Left ventricle myocardium superior (tissue), 1 donor: ENCODE measurements around the gene ZNF629. TPM values are rescaled to one million over a fixed set of nuclear protein-coding genes. Genes with fewer than 3 reads are reported as not detected.

ENCODE experiments used
- ATAC-seq: fragments of 200-7000 bp; cut with Tn5 transposase; one replicate; pipeline ENCODE4 v1.9.1; 2020; ENCODE audit warnings: mild to moderate bottlenecking, moderate library complexity
- DNase-seq: peaks from one replicate; pipeline ENCODE4 v3.0.0-alpha.2; 2020
- intact Hi-C: fragments of 100-400 bp; cut with micrococcal nuclease; formaldehyde crosslinking; loops from one replicate; pipeline ENCODE4 v1.11.0; 2022
- total RNA-seq: library from RNA; stranded (reverse); fragmentation: NEBNext Ultra II Directional; extraction: Animal tissue kit (Norgen Biotek cat#: 25700); gene quantifications from one replicate; pipeline ENCODE4 v1.2.1, GENCODE V29; 2021
- donor health status: DM: no; HTN: yes; CAD: no; lungs with severe emphysema.

Gene ZNF629
- total RNA-seq, 1 donor from 2014 or later = 19.2 TPM

DNA sequence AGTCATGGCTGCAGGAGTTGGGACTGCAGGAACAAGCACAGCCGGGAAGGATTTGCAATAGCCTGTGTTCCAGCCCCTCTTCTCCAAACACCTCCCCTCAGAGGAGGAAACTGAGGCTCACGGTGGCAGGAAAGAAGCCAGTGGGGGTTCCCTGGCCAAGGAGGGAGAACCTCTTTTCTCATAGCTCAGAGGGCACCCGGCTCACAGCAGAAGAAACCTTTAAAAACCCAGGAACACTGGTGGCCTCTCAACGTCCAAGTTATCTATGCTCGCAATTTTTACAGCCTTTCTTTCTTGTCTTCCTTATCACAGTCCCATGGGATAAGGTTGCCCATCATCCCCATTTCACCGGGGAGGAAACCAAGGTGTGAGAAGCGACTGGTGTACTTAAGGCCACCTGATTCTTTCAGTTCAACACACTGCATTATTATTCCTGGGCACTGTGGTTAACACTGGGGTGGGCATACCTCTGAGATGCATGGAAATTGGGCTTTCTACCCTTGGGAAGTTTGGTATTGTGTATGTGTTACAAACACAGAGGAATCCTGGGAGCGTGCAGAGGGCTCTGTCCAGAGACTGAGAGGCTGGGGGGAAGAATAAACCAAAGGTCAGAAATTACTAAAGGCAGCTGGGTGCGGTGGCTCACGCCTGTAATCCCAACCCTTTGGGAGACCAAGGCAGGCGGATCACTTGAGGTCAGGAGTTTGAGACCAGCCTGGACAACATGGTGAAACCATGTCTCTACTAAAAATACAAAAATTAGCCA is 791 bp upstream of the ZNF629 start:
- no peak for ATAC-seq
- DNase-seq = no peak
- intact Hi-C loops = no loop called here

DNA sequence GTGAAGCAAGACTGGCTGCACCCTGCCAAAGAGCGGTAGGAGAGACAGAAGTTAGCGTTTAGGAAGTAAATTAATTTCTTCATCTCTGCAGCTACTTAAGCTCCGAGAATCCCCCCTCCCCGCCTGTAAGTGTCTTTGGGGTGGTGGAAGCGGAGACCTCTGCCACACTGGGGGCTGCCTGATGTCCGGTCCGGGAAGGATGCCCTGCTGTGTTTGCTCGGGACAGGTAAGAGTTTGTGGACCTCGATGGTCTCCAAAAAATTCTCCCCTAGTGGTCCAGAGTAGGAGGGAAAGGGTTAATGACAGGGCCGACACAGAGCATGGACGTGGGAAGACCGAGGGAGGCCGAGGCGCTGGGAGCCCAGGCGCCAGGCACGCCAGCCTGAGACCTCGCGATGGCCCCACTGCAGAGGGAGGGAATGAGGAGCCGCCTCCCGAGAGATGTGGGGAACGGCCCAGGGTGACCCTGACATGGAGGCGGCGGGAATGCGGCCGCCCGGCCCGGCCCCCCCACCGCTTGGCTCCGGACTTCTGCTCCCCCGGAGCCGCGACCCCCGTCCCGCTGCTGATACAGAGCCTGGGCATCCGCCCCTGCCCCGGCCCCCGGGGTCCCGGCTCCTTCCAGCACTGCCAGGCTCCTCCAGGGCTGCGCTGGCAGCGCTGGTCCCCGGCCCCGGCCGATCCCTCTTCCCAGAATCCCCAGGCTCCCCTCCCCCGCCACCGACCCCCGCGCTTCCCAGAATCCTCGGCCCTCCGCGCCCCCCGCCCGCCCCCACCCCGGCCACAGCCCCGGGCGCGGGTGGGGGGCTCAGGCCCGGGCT is 680 bp downstream of the ZNF629 start:
- ATAC-seq (peak; percentile 69), DNase-seq (peak; percentile 63)
- intact Hi-C loops = no loop called here

DNA sequence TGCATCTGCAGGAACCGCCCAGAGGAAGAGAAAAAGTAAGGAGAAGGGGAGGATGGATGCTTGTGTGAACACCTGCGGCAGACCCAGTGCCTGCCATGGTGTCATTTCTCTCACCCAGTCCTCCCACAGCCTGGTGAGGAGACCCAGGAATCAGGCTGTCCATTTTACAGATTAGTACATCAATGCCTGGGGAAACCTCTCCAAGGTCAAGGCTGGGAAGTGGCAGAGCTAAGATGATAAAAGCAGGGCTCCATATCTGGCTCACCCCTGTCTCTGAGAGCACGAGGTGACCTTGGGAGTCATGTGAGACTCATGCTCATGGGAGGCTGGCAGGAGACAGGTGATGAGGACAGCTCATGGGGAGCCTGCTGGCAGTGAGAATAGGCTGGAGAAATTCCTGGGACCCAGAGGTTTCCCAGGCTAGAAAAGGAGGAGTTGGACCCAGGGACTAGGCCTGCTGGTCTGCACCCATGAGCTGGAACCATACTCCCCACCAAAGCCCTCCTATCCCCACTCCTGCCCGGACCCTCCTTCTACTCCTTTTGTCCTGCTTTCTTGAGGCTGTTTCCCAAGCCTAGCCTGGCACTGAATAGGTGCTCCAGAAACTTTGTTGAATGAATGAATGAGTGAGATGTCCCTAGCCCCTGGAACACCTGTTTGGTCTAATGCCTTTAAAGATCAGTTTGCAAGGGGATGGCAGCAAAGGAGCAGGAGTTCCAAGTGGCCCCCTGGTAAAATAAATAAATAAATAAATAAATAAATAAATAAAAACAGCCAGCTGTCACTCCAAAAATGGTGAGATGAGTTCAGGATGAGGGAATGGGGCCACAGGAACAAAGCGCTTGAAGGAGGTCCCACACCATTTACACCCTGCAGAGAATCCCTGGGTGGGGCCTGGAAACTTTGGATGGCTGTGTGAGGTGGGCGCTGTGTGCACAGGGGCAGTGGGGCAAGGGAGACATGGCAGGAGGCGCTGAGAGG is 1.6 kb downstream of the ZNF629 start:
- peak; percentile 23 for ATAC-seq
- intact Hi-C loops = no loop called here

DNA sequence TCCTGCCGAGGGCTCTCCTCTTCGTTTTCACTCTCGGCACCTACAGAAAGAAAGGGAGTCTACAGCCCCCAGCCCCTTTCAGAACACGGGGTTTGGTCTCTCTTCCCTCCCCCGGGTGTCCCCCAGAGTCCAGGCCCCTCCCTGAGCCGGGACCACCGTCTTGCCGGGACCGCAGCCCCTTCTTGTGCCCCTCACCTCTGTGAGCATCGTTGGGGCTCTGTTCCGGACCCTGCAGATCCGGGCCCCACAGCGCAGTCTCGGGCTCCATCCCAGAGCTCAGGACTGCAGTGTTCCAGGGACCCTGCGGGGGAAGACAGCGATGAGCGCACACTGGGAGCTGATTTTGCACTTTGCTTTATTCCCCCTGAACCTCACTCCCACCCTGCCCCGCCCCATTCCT is 2.8 kb downstream of the ZNF629 start:
- intact Hi-C loops = no loop called here
- ATAC-seq (no peak), DNase-seq (no peak)

More for the DNA sequence above, 1.6 kb downstream of the ZNF629 start:
- no peak for DNase-seq

DNA sequence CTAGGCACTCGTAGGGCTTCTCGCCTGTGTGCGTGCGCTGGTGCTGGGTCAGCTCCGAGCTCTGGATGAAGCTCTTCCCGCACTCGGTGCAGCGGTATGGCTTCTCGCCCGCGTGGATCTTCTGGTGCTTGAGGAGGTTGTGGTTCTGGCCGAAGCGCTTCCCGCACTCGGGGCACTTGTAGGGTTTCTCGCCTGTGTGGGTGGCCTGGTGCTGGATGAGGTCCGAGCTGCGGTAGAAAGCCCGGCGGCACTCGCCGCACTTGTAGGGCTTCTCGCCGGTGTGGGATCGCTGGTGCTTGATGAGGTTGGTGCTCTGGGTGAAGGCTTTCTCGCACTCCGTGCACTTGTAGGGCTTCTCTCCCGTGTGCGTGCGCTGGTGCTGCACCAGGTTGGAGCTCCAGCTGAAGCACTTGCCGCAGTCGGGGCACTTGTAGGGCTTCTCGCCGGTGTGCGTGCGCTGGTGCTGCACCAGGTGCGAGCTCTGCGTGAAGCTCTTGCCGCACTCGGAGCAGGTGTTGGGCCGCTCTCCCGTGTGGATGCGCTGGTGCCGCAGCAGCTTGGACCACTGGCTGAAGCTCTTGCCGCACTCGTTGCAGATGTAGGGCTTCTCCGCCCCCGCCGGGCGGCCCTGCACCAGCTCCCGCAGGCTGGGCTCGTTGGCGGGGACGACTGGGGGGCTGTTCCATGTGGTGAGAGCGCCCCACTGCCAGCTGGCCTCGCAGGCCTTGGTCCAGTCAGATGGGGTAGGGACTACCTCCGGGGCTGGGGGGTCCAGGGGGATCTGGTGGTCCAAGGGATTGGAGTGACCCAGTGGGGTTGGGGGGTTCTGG is 3.5 kb downstream of the ZNF629 start:
- intact Hi-C loops = no loop called here
- ATAC-seq (no peak), DNase-seq (no peak)

DNA sequence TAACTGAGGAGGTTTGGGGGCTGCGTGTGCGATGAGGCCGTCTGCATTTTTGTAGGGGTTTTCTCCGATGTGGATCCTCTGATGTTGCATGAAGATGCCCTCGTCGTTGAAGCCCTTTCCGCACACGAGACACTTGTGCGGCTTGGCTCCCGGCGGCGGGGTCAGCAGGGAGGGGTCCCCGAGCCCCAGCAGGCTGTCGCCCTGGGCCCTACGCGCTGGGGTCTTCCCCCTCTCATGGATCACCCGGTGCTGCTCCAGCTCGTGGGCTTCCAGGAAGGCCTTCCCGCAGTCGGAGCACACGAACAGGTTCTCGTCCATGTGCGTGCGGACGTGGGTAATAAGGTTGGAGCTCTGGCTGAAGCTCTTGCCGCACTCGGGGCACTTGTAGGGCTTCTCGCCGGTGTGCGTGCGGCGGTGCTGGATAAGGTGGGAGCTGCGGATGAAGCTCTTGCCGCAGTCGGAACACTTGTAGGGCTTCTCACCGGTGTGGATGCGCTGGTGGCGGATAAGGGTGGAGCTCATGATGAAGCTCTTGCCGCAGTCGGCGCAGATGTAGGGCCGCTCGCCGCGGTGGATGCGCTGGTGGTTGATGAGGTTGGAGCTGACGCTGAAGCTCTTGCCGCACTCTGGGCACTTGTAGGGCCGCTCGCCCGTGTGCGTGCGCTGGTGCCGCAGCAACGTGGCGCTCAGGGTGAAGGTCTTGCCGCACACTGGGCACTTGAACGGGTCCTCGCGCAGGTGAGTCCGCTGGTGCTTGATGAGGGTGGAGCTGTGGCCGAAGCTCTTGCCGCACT is 4.3 kb downstream of the ZNF629 start:
- DNase-seq (no peak), ATAC-seq (no peak)
- intact Hi-C loops = no loop called here

DNA sequence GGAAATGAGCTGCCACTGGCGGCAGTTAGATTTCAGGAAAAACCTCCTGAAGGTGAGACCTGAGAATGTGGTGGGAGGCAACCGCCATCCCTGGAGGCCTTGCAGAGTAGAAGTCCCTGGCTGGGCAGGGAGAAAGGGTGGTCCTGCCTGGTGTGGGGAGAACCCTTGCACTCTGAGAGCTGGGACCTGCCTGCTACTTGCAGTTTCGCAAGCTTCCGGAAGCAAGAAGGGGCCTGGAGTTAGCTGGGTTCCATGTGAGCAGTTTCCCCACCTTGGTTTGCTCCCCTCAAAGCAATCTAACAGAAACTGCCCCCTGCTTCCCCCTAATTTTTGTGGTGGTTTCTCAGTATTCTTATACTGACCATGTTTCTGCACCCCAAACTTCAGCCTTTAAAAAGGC is 6.5 kb downstream of the ZNF629 start:
- ATAC-seq = no peak
- intact Hi-C loops = no loop called here
- DNase-seq = no peak

DNA sequence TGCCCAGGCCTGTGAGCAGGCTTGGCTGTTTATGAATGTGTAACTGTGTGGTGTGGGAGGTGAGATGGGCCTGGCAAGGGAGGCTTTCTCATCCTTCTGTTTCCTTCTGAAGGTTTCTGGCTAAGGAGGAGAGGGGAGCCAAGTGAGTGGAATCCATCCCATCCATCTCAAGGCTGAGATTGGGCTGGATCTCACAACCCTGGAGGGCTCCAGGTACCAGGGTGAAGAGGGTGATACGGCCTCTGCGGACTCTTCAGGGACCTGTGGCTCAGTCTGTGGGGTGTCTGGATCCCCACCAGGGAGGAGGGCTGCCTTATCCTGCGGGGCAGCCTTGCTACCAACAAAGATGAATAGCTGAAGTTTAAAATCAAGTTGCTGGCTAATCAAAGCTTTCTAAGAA is 7.0 kb downstream of the ZNF629 start:
- ATAC-seq = no peak
- DNase-seq = no peak
- intact Hi-C loops = no loop called here

DNA sequence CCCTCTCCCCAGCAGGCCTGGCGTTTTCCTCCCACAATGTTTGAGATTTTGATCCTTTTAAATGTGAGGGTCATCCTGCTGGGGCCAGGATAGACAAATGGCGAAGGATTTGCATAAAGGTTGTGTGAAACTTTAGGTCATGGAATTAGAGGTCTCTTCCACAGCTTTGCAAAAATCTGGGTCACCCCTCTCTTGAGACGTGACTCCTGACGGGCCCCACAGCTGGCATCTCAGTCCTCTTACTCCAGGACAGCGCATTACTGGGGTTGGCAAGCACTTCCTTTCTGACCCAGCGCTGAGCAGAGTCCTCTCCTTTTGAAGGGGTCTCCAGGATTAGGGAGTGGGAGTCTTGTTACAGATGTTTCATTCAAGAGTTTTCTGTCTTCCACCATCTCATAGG is 7.4 kb downstream of the ZNF629 start:
- DNase-seq = no peak
- intact Hi-C loops = no loop called here
- no peak for ATAC-seq

DNA sequence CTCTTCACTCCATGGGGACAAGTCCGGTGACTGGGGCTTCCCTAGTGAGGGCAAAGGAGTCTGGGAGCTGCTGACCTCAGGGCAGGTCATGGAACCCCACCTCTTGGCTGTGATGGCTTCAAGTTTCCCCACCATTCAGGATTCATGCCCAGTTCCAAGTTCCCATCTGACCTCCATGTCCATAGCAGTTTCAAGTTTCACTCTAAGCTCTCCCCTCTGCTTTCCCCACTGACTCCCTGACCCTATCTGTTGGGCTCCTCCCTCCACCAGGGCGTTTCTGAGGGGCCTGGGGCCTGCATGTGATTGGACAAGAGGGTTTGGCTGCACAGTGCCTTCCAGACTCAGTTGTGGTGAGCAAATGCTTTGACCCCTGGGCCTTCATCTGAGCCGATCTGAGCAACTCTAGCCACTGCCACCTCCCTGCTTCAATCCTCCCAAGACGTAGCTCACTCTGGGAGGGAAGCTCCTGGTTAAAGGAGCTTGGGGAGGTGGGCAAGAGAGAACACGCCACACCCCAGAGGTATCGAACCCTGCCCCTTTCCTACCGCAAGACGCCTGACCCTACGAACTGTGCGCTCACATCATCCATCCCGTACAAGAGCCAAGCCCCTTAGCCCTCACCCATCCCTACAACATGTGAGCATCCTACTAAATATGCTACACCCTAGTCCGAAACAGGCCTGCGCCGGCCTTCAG is 8.3 kb downstream of the ZNF629 start:
- intact Hi-C loops = no loop called here
- DNase-seq (no peak), ATAC-seq (no peak)

DNA sequence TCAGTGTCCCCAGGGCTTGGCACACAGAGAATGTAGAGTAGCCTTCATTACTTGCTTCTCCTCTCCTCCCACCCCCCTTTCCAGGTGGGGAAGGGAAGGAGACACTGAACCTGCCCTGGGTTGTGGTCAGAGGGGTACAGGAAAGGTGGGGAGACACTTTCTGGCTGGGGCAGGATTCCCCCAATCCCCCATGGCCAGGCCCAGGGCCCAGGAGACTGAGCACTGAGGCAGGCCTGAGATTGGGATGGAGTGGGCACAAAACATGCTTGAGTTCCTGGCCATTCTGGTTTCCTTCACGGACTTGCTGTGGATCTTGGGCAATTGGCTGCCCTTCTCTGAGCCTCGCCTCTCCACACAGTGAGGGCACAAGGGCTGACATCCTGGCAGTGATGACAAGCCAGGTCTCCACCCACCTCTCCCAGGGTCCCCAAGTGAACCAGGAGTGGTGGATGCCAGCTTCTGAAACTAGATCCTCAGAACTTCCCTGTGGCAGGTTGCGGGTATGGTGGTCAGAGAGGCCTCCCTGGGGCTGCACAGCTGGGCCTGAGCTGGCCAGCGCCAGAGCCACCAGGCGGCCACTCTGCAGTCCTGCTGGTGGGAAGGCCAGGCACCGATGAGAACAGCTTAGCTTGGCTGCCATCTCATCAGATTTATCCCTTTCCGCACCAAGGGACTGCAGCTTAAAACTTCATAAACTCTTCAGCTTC is 9.3 kb downstream of the ZNF629 start:
- ATAC-seq (no peak), DNase-seq (no peak)
- intact Hi-C loops = no loop called here

DNA sequence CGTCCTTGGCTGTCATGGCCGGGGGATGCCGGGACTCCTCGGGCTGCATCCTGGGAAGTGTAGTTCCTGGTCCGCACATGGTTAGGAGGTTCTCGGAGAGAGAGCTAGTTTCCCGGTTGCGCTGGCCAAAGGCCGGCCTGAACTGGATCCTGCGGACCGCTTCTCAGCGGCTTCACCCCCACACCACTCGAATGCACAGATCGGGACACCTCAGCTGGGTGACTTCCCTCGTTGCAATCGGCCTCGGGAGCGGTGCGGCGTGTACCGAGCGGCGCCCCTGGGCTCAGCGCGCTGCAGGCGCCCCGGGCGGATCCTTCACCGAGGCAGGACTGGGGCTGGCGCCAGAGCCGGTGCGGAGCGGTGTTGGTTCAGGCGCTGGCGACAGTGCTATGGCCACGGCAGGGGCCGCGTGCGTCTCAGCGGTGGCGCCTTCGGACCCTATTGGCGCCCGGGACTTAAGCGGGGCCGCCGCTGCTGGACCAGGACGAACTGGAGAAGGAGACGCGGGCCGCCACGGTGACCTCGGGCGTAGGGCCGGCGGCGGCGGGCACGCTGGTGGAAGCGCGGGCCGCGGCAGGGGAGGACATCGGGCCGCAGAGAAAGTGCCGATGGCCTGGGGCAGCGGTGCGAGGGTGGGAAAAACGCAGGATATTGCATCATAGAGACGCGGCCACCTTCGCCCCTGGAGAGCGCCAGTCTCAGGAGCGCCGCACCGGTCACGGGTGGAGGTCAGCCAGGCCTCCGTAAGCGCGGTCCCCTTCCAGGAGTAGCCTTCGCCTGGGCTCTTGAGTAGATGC is 11.4 kb downstream of the ZNF629 start:
- DNase-seq (peak; percentile 89), ATAC-seq (peak; percentile 88)
- intact Hi-C loops = no loop called here

DNA sequence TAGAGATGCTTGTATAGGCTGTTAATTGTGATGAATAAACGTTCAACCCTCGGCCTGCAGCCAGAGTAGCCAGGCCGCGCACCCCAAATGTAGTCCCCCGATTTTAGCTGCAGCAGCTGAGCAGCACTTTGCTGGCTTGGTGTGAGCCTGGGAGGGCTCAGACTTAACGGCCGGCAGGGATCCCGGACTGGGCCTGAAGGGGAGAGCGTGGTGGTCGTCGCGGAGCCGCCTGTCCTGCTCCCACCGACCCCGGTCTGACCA is 11.9 kb downstream of the ZNF629 start:
- intact Hi-C loops = no loop called here
- DNase-seq = no peak
- ATAC-seq = no peak

DNA sequence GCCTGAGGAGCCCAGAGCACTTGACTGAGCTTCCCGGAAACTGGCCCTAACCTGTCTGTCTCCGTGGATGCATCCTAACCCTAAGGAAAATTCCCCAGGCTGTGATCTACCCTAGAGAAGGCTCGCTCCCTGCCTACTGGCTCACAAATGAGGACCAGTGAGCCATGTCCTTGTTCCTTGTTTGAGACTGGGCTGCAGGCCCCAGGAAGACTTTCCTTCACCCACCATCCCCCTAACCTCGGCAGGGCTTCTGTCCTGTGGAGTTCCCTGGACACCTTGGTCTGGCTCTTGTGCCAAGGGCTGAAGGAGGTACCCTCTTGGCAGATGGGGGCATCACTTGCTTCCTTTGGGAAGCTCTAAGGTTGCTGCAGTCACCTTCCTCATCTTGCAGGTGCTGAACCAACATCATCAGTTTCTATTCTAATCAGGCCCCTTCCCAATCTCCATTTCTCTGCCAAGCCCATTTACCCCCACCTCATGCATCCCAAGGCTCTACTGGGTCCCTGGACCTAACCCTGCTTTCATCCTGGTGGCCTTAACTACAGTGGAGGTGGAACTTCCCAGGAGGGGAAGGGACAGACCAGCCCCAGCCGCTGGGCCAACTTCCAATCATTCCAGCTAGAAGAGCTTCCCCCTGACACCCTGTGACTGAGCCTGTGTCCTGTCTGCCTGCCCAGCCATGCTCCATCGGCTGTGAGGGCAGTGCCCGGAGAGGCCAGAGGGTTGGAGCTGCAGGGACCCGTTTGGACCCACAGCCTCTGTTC is 12.5 kb downstream of the ZNF629 start:
- ATAC-seq = peak; percentile 30
- peak; percentile 62 for DNase-seq
- intact Hi-C loops = no loop called here

DNA sequence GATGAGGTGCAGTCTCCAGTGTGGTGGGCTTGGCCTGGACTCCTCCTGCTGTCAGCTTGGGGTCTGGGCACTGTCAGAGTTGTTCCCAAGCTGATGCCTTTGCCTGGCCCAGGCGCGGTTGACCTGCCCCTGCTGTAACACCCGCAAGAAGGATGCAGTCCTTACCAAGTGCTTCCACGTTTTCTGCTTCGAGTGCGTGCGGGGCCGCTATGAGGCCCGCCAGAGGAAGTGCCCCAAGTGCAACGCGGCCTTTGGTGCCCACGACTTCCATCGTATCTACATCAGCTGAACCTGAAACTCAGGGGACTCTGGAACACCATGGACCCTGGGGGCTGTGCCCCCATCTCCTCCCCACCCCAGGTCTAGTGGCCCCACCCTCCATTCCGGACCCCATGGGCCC is 13.2 kb downstream of the ZNF629 start:
- ATAC-seq (no peak), DNase-seq (no peak)
- intact Hi-C loops = no loop called here

DNA sequence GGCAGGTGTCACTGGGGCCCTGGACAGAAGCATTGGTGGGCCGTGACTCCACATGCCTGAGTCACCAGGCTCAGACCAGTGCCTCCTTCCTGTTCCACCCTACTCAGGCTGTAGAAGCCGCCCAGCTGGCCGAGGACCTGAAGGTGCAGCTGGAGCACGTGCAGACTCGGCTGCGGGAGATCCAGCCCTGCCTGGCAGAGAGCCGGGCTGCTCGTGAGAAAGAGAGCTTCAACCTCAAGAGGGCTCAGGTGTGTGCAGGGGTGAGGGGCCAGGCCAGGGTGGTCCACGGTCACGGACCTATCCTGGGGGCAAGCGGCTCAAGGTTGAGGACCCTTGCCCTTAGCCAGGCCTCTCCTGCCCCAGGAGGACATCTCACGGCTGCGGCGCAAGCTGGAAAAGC is 15.3 kb downstream of the ZNF629 start:
- DNase-seq (no peak), ATAC-seq (no peak)
- intact Hi-C loops = no loop called here
